ENCODE results near the gene CA10.
A peak's percentile ranks its signal among the peaks of the same experiment; 100 is the strongest.

The CA10 gene

GRCh38 chr17:51764387-51764971, 394.0 kb downstream of the CA10 start:
- Histone ChIP-seq H3K27me3 (ENCODE audit: insufficient read depth, low read length) (no peaks in the 10 kb centered on the region), H3K9ac (ENCODE audit: low read length) (no peak overlapping the region), H3K79me2 (ENCODE audit: insufficient read depth, low read length) (no peaks in the 10 kb centered on the region), H4K20me1 (ENCODE audit: insufficient read depth, low read length) (no peaks in the 10 kb centered on the region), H2AFZ (ENCODE audit: low read length) (no peak overlapping the region), H3K4me1 (ENCODE audit: insufficient read depth, low read length, severe bottlenecking) (no peaks in the 10 kb centered on the region), H3K9me3 (ENCODE audit: low read length) (no peaks in the 10 kb centered on the region), H3K36me3 (ENCODE audit: insufficient read depth, low read length) (no peaks in the 10 kb centered on the region), H3K4me2 (ENCODE audit: low read length) (no peak overlapping the region), H3F3A (ENCODE audit: insufficient read depth, low read length) (no peaks in the 10 kb centered on the region), H3K9me2 (ENCODE audit: low read depth, low read length) (no peaks in the 10 kb centered on the region), H3K4me3 (ENCODE audit: low read depth, low read length, poor library complexity, severe bottlenecking) (no peak overlapping the region), H3K27ac (ENCODE audit: low read depth, low read length, poor library complexity, severe bottlenecking) (no peak overlapping the region)
- TF ChIP-seq CTCF (IDR thresholded peaks at IDR 0.05; ENCODE audit: low read length), result peak; percentile 92
- no peak for TF ChIP-seq EZH2 (IDR thresholded peaks at IDR 0.05; ENCODE audit: borderline replicate concordance, low read length)

GRCh38 chr17:51763058-51763457, 395.5 kb downstream of the CA10 start:
- Histone ChIP-seq H3K36me3 (ENCODE audit: insufficient read depth, low read length) (no peaks in the 10 kb centered on the region), H3K4me2 (ENCODE audit: low read length) (no peak overlapping the region), H3K27me3 (ENCODE audit: insufficient read depth, low read length) (no peaks in the 10 kb centered on the region), H3K9me3 (ENCODE audit: low read length) (no peaks in the 10 kb centered on the region), H3K9me2 (ENCODE audit: low read depth, low read length) (no peaks in the 10 kb centered on the region), H3F3A (ENCODE audit: insufficient read depth, low read length) (no peaks in the 10 kb centered on the region), H3K9ac (ENCODE audit: low read length) (no peak overlapping the region), H3K79me2 (ENCODE audit: insufficient read depth, low read length) (no peaks in the 10 kb centered on the region), H4K20me1 (ENCODE audit: insufficient read depth, low read length) (no peaks in the 10 kb centered on the region), H2AFZ (ENCODE audit: low read length) (no peak overlapping the region), H3K4me1 (ENCODE audit: insufficient read depth, low read length, severe bottlenecking) (no peaks in the 10 kb centered on the region), H3K4me3 (ENCODE audit: low read depth, low read length, poor library complexity, severe bottlenecking) (no peak overlapping the region), H3K27ac (ENCODE audit: low read depth, low read length, poor library complexity, severe bottlenecking) (no peak overlapping the region)
- TF ChIP-seq CTCF (IDR thresholded peaks at IDR 0.05; ENCODE audit: low read length), result no peak
- no peak for TF ChIP-seq EZH2 (IDR thresholded peaks at IDR 0.05; ENCODE audit: borderline replicate concordance, low read length)

GRCh38 chr17:51761105-51761504, 397.4 kb downstream of the CA10 start:
- TF ChIP-seq CTCF (IDR thresholded peaks at IDR 0.05; ENCODE audit: low read length) (no peak), EZH2 (IDR thresholded peaks at IDR 0.05; ENCODE audit: borderline replicate concordance, low read length) (no peak)
- H3K9ac ChIP-seq (ENCODE audit: low read length), result no peak overlapping the region
- no peaks in the 10 kb centered on the region for H3K4me1 ChIP-seq (ENCODE audit: insufficient read depth, low read length, severe bottlenecking)
- H3K4me2 ChIP-seq (ENCODE audit: low read length), result no peak overlapping the region
- H3K4me3 ChIP-seq (ENCODE audit: low read depth, low read length, poor library complexity, severe bottlenecking), result no peak overlapping the region
- H2AFZ ChIP-seq (ENCODE audit: low read length), result no peak overlapping the region
- H3K27me3 ChIP-seq (ENCODE audit: insufficient read depth, low read length), result no peaks in the 10 kb centered on the region
- no peaks in the 10 kb centered on the region for H3K79me2 ChIP-seq (ENCODE audit: insufficient read depth, low read length)
- H3K27ac ChIP-seq (ENCODE audit: low read depth, low read length, poor library complexity, severe bottlenecking), result no peak overlapping the region
- no peaks in the 10 kb centered on the region for H3K36me3 ChIP-seq (ENCODE audit: insufficient read depth, low read length)
- no peaks in the 10 kb centered on the region for H3K9me2 ChIP-seq (ENCODE audit: low read depth, low read length)
- no peaks in the 10 kb centered on the region for H3K9me3 ChIP-seq (ENCODE audit: low read length)
- no peaks in the 10 kb centered on the region for H3F3A ChIP-seq (ENCODE audit: insufficient read depth, low read length)
- no peaks in the 10 kb centered on the region for H4K20me1 ChIP-seq (ENCODE audit: insufficient read depth, low read length)
